ENCODE data around the gene DAB1.
A peak's percentile ranks its signal among the peaks of the same experiment; 100 is the strongest.

Gene DAB1

DNA sequence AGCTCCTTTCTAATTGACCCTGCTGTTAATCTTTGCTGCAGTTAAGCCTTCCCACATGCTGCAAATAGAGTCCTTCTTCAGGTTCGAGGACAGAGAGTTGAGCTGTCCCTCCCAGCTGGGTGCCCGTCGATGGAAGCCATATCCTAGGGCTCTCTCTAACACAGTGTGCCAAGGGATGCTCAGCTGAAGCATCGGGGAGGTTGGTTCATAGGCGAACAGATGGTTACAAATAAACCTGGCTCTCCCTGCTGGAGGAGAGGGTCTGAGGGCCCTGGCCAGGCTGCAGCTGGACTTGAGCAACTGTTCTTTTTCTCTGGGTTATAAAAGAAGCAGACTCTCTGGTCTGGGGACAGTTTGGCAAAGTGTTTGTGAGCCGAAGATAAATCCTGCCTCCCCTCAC is 337.7 kb downstream of the DAB1 start:
- H3K4me3 ChIP-seq (ENCODE audit: low read depth, low read length): no peak overlapping the region
- TF ChIP-seq, protein P1, sequence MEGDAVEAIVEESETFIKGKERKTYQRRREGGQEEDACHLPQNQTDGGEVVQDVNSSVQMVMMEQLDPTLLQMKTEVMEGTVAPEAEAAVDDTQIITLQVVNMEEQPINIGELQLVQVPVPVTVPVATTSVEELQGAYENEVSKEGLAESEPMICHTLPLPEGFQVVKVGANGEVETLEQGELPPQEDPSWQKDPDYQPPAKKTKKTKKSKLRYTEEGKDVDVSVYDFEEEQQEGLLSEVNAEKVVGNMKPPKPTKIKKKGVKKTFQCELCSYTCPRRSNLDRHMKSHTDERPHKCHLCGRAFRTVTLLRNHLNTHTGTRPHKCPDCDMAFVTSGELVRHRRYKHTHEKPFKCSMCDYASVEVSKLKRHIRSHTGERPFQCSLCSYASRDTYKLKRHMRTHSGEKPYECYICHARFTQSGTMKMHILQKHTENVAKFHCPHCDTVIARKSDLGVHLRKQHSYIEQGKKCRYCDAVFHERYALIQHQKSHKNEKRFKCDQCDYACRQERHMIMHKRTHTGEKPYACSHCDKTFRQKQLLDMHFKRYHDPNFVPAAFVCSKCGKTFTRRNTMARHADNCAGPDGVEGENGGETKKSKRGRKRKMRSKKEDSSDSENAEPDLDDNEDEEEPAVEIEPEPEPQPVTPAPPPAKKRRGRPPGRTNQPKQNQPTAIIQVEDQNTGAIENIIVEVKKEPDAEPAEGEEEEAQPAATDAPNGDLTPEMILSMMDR (IDR thresholded peaks at IDR 0.05; ENCODE audit: low read depth, low read length): no peak

DNA sequence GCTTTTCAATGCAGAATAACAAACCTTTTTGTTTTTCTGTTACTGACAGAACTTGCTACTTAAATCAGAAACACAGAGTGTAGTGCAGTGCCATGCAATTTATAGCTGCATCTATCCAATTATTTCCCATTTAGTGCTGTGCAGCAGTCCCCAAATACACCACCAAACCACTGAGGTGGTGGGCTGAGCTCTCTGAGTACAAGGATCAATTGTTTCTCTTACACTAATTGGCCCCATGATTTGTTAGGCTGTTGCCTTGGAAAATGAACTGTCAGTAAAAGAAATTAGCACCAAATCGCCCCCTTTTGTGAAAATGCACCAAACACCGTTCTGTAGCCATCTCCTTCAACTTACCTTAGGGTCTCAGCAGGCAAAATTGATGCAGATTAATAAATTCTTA is 339.2 kb downstream of the DAB1 start:
- TF ChIP-seq, protein P1 (IDR thresholded peaks at IDR 0.05; ENCODE audit: low read depth, low read length): no peak
- no peak overlapping the region for H3K4me3 ChIP-seq (ENCODE audit: low read depth, low read length)

DNA sequence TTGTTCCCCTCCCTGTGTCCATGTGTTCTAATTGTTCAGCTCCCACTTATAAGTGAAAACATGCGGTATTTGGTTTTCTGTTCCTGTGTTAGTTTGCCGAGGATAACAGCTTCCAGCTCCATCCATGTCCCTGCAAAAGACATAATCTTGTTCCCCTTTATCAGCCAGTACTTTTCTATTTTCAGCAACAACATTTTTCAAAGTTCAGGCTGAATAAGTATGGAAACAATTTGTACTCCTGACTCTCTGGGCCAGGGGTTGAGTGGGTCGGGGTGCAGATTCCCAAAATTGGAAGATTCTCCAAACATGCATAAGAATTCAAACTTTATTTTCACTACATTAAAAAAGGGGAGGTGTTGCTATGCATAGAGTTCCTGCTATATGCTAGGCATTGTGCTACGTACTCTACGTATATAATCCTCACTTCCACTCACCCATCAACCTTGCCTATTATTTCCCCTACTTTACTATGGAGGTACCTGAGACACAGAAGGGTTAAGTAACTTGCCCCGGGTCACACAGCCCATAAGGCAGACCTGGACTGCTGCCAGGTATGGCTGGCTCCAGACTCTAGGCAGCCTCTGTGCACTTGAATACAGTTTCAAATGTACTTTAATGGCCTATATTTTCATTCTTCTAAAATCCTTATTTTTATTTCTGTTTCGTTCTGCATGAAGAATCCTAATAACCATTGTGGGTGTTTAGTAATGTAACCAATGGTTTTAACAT is 341.0 kb downstream of the DAB1 start:
- TF ChIP-seq, protein P1 (IDR thresholded peaks at IDR 0.05; ENCODE audit: low read depth, low read length): no peak
- no peak overlapping the region for H3K4me3 ChIP-seq (ENCODE audit: low read depth, low read length)

DNA sequence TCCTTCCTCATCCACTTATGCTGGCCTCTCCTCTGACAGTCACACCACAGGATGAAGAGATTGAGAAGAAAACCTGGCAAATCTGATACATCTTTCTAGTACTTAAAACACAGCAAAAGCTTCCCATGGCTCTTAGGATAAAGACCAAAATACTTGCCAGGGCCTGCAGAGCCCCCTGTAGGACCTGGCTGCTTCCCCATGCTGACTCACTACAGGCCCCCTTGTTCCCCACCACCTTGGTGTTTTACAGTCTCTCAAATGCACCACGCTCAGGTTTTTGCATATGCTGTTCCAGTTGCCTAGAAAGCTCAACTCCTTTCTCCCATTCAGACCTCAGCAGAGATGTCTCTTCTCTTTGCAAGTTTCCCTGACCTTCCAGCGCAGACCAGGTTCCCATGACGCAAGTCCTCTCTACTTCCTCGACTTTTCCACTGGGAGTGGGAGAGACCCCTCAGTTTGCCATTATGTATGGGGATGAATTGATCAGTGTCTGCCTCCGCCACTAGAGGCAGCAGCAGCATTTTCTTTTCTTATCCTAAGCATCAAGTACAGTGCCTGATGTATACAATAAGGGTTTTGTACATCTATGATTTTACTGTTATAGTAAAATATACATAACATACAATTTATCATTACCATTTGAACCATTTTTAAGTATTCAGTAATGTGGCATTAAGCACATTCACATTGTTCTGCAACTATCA is 344.3 kb downstream of the DAB1 start:
- H3K4me3 ChIP-seq (ENCODE audit: low read depth, low read length): no peak overlapping the region
- TF ChIP-seq, protein P1 (IDR thresholded peaks at IDR 0.05; ENCODE audit: low read depth, low read length): 0 out of 2 replicates have a peak, but pooled peaks have one; percentile 5

DNA sequence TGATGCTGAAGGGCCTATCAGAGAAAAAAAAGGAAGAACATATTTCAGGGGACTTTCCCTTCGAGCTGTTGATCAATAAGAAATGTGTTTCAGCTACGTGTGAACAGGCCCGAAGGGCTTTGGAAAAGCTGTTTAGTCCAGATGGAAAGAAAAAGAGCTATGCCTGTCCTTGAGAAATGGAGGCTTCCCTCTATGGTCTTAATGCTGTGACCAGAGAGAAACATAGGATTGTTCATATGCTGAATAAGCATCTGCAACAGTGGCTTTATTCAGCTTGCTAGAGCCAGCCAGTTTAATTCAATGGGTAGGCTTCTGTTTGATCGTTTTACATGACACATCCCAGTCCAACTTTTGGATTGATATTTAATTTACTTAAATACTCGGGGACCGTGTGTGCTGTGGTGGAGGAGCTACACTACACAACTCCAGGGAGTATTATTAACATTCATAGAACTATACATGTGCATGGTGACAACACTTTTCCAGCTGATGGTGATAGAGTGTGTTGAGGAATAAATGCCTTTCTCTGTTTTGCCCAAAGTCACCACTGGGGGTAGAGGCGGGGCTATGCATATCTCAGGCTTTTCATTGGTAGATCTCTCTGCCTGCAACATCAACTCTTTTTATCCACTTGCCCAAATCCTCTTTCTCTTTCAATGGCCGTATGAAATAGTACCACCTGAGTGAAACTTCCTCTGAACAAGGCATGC is 351.3 kb downstream of the DAB1 start:
- TF ChIP-seq, protein P1 (IDR thresholded peaks at IDR 0.05; ENCODE audit: low read depth, low read length): no peak
- no peak overlapping the region for H3K4me3 ChIP-seq (ENCODE audit: low read depth, low read length)

DNA sequence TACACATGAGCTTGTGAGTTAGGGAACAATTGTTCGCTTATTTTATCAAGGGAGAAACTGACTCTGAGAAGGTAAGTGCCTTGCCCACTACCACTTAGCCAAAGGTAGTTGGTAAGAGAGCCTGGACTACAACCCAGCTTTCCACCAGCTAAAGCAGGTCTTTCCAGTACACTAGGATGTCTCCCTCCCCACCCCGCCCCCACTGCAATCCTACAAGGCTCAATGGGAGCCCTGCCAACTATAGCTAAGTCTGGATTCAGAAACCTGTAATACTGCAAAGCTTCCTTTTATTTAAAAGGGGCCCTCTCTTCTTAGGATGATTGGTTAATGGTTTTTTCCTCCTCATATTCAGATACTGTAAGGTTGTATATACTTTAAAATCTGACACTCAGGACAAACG is 356.0 kb downstream of the DAB1 start:
- H3K4me3 ChIP-seq (ENCODE audit: low read depth, low read length): no peak overlapping the region
- TF ChIP-seq, protein P1 (IDR thresholded peaks at IDR 0.05; ENCODE audit: low read depth, low read length): no peak
